HG02970 (cell line): Measurements from ENCODE around the gene PALMD.

ENCODE experiments used
- ATAC-seq: cut with Tn5 transposase; IDR thresholded peaks from one replicate; pipeline ENCODE4 v1.9.1; 2021; ENCODE audit warnings: mild to moderate bottlenecking, moderate library complexity, moderate number of reproducible peaks; ENCODE audit not compliant: unreplicated experiment, low FRiP score

The PALMD gene

DNA sequence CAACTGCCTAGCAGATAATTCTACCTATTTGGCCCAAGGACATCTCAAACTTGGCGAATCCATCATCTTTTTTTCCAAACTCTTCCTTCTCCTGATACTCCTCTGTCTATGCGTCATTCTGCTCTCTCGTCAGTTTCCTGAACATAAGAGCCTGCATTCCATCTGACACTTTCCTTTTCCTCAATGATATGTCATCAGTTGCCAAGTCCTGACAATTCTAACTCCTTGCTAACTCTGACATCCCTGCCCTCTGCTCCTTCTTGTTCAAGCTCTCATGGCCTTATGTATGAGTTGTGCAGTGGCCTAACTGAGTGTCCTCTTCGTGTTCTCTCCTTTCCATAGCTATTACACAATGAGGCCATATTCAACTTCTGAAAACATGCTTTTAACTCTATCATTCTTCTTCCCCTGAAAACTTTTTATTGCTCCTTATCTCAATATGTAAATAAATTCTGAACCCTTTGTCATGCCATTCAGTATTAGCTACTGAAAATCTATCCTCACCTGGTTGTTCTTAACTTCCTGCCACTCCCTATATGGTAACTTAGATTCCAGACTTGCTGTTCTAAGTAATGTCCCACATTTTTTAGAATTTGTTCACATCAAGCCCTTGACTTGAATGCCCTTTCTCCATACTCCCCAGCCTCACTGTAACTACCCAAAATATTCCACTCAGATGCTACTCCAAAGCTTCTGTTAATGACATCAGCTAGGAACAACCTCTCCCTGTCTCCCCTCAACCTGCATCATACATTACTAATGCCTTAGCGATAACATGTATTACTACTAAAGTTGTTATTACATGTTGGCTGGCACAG, 11.5 kb downstream of the PALMD start:
- no peak for ATAC-seq

DNA sequence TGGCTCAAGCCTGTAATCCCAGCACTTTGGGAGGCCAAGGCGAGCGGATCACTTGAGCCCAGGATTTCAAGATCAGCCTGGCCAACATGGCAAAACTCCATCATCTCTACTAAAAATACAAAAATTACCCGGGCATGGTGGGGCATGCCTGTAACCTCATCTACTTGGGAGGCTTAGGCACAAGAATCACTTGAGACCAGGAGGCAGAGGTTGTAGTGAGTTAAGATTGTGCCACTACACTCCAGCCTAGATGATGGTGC, 12.0 kb downstream of the PALMD start:
- no peak for ATAC-seq

DNA sequence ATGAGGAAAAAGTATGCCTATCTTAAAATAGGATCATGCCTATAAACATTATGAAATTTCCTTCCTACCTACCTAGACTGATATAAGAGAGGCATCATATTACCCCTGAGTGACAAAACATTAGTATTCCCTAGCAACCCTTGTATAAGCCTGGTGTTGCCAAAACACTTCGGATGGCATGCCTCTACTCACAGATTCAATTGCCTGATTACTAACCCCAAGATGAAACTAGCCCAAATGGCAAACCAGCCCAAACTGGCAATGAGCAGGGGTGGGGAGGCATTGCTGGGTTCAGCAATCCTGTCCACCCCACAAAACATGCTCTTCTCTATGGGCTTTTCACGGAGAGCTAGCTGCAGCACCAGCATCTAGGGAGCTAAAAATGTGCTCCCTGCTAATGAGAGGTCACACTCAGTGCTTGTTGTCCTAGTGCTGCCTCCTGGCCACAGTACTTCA, 13.9 kb downstream of the PALMD start:
- no peak for ATAC-seq

DNA sequence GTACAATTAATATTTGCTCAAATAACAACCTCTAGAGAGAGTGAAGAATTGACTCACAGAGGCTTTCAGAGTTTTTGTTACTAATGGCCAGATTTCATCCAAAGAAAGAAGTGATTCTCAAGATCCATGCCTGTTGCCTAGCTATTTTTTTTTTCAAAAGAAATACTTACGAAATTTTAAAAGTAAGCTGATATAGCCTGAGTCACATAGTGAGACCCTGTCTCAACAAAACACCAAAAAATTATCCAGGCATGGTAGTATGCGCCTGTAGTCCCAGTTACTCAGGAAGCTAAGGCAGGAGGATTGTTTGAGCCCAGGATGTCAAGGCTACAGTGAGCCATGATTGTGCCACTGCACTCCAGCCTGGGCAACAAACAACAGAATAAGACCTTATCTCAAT, 14.6 kb downstream of the PALMD start:
- no peak for ATAC-seq

DNA sequence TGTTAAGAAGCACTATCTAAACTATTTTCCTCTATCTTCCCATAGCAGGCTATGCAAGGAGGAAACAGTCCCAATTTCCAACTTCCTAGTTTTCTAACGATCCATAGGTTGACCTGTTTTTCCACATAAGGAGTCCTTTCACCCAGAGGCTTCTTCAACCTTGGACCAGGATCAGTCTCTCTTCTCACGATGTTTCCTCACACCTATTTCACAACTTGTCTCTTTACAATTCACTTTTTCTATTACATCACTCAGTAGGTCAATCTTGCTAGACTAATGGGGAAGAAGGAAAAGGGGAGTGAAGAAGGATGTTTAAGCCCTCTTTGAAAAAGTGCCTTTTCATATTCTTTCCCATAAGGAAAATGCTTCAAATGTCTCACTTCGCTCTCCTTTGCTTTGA, 15.9 kb downstream of the PALMD start:
- ATAC-seq = no peak

DNA sequence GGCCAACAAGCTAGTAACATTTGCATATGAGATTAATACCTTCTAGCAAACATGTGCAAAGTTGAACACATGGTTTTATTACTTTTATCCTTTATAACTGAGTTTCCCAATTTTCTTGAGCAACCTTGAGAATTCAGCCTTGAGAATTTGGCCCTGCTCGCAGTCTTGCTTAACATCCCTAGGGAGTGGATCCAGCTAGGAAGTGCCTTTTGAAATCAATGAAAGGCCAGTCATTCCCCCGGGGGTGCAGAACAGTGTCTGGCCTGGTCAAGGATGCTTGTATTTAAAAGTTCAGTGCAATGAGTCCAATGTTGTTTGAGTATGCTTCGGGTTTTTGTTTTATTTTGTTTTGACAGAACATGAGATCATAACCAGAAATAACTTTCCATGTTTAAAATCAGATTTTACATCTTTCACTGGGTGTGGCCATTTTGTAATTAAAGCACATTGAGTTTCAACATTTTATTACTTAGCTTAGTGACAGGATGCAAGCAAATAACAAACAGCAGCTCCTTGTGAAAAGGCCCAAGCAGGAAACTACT, 16.7 kb downstream of the PALMD start:
- no peak for ATAC-seq

DNA sequence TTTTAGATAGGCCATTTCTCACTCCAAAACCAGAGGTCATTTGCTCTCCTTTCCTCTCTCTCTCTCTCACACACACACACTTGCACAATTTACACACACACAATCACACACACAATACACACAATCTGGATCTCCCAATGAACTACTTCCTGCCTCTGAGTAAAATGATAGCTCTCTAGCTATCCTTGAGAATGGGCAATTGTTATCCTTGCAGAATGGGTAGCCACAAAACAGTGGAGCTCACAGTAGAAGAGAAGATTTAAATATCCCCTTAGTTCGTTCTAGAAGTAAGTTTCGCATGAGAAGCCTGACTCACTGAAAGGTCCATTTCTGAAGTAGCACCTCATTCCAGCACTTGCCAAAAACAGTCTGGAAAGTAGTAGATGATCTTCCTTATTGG, 17.6 kb downstream of the PALMD start:
- no peak for ATAC-seq

DNA sequence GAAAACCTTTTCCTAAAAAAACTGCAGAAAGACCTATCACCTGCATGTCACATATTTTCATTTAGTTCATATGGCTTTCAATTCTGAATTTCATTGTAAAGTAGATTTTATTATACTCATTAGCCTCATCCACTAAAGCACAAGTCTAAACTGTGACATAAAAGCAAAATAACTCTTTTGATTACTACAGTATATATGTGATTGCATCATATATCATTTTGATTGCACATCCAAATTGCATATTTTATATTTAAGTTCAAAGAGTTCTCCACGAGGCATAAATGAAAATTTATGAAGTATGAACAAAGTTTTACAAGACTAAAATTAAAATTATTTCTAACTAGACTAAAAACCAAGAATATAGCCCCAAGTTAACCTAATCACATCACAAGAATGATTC, 19.3 kb downstream of the PALMD start:
- no peak for ATAC-seq

DNA sequence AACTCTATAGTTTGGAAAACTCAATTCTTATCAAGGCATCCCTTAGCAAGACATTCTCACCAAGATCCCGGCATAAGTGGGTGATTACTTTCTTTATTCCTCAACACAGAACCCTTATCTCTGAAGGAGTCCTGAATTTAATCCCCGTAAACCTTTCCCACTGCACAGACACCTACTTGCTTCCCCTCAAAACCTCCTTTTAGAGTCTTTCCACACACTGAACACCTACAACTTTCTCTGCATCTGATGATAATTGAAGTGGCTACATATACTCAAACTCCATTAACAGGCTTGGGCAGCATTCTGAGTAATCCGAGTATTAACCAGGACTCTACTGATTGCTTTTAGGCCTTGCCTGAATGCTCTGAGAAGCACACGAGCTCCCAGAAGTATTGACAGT, 23.5 kb downstream of the PALMD start:
- no peak for ATAC-seq

DNA sequence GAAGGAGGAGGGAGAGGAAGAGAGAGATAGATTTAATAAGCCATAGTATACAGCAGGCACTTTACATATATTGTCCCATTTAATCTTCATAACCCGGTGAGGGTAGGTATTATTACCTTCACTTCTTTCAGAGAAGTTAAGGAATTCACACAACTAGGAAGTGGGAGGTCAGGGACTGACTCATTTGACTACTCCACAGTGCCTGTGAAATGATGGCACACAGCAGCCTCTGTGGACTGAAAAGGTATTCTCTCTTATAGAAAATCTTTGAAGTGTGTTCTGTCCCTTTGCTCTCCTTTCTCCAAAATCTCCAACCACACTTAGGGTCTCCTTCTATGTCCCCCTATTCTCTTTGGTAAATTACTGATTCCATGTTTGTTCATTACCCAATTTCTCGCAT, 23.9 kb downstream of the PALMD start:
- ATAC-seq = no peak

DNA sequence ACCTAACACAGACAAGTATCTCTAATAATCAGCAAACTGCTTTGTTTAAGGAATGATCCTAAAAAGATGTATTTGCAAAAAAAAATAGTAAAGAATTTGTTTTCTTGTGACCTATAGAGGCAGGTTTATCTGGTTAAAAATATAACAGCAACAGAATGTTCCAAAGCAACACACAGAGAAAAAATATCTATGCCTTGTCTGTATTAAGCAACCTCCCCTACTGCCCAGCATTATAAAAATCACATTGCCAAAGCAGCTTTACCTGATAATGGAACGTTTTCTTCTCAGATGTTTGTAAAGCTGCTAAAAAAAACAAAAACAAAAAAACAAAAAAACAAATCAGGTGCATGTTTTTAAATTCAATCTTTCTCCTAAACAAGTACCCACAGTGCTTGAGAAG, 24.7 kb downstream of the PALMD start:
- ATAC-seq = no peak

DNA sequence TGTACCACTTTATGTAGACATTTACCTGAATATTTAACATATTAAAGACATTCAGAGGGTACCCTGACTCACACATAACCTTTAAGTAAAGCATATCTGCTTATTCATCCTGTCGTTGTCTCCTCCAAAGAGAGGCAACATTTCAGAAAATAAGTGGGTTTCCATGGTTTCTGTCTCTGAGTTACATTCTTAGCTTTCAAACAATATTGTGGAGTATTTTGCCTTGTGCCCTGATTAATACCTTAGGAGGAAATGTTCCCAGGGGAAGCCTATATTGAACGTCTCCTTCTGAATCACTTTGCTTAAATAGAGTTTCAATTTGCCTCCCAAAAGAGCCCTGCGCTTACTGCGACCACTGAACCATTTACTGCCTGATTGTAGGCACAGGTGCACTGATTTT, 26.1 kb downstream of the PALMD start:
- no peak for ATAC-seq

DNA sequence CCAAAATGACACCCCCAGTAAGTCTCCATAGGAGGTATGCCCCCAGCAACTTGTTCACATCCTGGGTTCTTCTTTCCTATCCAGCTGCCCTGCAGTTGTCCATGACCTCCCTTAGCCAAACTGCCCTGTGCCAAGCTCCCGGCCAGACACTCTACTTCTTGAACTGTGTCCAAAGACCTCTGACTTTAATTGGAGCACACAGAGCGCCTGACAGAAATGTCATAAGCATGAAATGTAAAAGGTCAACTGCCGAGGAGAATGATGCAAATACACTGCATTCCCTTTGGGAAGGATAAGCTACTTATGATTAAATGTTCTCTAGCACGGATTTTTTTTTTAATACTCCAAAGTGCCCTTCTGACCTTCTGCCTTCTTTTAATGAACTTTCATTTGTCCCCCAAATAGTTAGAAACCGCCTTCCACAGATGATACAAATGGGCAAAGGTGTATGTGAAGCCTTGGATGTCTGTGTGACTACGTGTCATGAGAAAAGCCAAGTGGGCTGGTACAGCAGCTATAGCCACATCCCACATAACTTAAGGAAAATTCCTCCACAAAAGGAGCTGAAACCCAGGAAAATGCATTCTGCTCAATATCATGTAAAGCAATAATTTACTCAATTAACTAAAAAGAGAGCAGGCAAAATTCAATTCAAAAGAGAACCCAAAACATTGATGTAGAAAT, 26.8 kb downstream of the PALMD start:
- ATAC-seq = no peak

DNA sequence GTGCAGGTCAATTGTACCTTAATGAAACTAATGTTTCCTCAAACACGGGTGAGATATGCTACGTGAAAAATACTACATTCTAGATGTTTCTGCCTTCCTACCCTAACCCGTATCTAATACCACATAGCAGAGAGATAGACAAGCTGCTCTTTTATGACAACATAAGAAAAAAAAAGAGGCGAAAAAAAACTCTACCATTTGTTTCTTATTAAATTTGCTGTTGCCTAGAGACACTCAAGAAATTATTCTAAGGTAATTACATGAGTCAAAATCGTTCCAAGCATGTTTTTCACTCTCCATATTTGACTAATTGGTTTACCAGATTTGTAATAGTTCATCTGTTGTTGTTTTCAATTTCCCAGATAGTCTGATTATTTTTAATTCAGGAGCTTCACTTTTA, 27.4 kb downstream of the PALMD start:
- ATAC-seq = no peak

DNA sequence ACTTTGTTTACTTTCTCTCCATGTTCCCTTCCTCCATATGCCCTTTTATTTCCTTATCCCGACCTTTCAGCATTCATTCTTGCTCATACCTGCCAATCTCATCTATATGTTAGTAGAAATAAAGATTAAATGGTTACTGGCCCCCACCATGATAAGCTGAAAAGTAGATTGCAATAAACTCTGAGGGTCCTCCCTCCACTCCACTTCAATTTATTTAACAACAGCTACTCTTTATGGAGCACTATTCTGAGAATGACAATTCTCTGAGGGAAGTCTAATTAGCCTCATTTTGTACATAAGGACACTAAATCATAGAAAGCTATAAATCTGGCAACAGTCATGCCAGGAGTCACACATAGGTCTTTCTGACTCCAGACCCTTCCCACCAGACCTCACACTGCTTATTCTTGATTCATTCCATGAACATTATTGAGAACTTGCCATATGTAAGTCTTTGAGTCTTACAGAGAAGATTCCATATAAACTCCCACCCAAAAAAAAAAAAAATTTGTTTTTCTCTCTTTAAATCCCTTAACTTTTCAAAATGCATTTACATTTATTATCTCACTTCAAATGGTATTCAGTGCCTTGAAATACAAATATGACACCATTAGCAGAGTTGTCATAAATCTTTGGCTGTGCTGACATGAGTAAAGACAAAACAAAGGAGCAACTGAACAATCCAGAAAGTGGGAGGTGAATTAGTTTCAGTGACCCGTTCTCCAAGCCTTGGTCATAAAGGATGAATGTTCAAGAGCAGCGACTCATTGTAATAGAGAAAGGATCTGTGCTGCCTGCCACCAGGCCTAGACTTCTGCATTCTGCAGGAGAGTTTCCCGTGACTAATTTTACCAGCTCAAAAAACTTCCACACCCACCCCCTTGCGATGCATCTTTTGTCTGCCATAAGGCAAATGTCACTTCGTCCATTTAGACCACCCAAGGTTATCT, 28.5 kb downstream of the PALMD start:
- ATAC-seq = no peak

DNA sequence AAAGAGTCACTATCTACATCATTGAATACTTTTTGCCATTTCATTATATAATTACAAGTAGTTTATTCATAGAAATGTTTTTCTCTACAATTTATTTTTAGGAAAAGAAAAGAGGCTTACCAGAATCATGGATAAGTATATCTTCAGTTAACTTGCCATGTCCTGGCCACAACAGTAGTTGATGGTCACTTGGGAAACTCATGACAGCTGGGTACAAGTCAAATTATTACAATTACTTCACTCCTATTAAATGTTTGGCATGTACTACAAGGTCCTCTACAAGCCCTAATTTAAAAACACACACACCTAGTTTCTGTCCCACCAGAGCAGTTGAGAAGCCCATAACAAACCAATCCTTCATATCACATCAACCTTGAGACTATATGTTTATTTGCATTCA, 29.4 kb downstream of the PALMD start:
- ATAC-seq = no peak

DNA sequence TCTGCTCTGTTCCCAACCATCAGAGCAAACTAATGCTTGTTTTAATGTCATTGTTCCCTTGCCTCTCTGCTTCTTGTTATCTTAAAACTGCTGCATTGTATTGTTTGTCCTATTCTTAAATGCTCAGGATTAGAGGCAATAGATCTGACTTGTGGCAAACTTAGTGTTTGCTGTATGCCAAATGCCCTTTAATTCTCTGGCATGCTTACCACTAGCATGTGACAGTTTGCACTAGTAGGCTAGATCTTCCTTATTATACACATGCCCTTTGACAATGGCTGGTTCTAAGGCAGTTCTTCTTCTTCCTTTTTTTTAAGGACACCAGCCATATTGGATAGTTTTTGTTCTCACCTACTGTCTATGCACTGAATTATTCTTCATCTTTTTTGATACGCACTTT, 30.1 kb downstream of the PALMD start:
- no peak for ATAC-seq

DNA sequence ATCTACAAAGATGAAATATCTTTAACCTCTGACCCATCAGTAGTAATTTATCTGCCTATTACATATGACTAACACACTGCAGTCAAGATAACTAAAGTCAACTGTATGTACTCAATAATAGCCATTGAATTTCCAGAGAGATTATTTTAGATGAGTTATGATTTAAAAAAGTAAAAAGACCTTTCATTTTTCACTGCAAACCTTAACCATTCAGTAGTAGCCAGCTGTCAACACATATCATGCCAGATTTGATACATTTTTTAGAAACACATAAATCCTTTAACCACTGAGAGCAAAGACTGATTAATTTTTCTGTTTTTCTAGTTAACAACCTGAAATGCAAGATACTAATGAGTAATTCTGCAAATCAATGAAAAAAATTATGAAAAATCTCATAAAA, 31.0 kb downstream of the PALMD start:
- ATAC-seq = no peak

DNA sequence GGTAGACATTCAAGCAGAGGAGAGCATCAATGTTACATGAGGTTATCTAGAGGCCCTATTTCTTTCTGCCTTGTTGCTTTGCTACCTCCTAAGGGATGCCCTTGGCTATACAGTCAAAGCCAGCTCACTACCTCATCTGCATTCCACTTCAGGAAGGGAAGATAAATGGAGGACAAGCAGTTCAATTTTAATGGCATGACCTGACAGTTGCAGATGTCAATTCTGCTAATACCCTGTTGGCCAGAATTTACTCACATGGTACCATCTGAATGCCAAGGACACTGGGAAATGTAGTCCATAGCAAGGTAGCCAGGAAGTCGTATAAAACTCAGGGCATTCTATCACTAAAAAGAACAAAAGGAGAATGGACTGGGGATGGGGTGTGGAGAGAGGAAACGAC, 31.5 kb downstream of the PALMD start:
- no peak for ATAC-seq

DNA sequence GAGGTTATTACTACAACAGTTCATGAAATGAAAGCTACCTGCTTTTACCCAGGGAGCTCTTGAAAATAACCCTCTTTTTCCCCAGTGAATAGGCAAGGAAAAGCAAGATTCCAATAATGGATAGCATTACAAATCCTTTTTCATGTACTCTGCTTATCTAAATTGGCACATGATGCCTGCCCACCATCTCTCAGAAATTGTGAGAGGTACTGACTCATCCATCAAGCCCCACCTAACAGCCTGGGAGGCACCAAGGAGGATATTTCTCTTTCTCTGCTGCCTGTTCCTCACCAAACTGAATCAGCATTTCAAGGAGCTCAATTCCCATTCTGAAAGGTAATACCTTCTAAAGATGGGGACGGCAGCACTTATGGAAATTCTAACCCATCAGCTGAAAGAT, 34.4 kb downstream of the PALMD start:
- no peak for ATAC-seq

DNA sequence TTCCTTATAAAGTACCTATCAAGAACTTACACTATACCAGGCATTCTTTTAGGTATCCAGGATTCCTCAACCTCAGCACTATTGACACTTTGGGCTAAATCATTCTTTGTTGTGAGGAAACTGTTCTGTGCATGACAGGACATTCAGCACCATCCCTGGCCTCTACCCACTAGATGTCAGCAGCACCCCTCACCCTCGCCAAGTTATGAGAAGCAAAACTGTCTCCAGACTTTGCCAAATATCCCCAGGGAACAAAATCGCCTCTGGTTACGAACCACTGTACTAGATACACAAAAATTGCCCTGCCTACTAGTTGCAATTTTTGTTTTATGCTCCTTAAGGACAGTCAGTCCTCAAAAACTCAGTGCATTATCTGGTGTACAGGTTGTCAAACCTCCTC, 35.7 kb downstream of the PALMD start:
- no peak for ATAC-seq
